ENCODE measurements around the gene WNK4.

DNA sequence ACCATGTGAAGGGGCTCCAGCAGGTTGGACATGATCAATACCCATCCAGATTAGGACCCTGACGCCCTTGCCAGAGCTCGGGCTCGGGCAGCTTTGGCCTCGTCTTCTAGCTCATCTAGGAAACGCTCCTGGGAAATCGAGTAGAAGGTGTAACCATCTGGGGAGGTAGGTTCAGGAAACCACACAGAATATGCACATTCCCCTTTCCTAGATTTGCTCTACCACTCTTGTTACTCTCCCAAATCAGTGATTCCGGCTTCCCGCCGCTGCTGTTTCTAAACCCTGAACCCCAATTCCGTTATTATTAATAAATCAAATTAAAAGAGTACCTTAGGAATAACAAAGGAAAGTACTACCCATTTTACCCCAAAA lies 17.6 kb downstream of the WNK4 start:
- TF ChIP-seq, protein P1, sequence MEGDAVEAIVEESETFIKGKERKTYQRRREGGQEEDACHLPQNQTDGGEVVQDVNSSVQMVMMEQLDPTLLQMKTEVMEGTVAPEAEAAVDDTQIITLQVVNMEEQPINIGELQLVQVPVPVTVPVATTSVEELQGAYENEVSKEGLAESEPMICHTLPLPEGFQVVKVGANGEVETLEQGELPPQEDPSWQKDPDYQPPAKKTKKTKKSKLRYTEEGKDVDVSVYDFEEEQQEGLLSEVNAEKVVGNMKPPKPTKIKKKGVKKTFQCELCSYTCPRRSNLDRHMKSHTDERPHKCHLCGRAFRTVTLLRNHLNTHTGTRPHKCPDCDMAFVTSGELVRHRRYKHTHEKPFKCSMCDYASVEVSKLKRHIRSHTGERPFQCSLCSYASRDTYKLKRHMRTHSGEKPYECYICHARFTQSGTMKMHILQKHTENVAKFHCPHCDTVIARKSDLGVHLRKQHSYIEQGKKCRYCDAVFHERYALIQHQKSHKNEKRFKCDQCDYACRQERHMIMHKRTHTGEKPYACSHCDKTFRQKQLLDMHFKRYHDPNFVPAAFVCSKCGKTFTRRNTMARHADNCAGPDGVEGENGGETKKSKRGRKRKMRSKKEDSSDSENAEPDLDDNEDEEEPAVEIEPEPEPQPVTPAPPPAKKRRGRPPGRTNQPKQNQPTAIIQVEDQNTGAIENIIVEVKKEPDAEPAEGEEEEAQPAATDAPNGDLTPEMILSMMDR (conservative IDR thresholded peaks at IDR 0.05; ENCODE audit: low read depth in 2 of 2), result no peak
- TF ChIP-seq EZH2phosphoT487 (IDR thresholded peaks at IDR 0.05; ENCODE audit: unreplicated experiment) (no peak), POLR2AphosphoS5 (IDR thresholded peaks at IDR 0.05; ENCODE audit: low read depth) (no peak), EZH2 (IDR thresholded peaks at IDR 0.05; ENCODE audit: low read depth, unreplicated experiment) (no peak), REST (IDR thresholded peaks at IDR 0.05; ENCODE audit: unreplicated experiment) (no peak), ZNF331 (CRISPR knock-in tag; IDR thresholded peaks at IDR 0.05; ENCODE audit: low read depth) (no peak), CREB1 (CRISPR knock-in tag; IDR thresholded peaks at IDR 0.05; ENCODE audit: low read depth) (no peak), JUNB (IDR thresholded peaks at IDR 0.05; ENCODE audit: unreplicated experiment) (no peak)

Data from GM23338 (cell line).